GM21515 (cell line): ENCODE data around the gene NACC2.

Source experiments
- ATAC-seq: cut with Tn5 transposase; IDR thresholded peaks from one replicate; pipeline ENCODE4 v1.9.1; 2021; ENCODE audit not compliant: unreplicated experiment

The NACC2 gene

DNA sequence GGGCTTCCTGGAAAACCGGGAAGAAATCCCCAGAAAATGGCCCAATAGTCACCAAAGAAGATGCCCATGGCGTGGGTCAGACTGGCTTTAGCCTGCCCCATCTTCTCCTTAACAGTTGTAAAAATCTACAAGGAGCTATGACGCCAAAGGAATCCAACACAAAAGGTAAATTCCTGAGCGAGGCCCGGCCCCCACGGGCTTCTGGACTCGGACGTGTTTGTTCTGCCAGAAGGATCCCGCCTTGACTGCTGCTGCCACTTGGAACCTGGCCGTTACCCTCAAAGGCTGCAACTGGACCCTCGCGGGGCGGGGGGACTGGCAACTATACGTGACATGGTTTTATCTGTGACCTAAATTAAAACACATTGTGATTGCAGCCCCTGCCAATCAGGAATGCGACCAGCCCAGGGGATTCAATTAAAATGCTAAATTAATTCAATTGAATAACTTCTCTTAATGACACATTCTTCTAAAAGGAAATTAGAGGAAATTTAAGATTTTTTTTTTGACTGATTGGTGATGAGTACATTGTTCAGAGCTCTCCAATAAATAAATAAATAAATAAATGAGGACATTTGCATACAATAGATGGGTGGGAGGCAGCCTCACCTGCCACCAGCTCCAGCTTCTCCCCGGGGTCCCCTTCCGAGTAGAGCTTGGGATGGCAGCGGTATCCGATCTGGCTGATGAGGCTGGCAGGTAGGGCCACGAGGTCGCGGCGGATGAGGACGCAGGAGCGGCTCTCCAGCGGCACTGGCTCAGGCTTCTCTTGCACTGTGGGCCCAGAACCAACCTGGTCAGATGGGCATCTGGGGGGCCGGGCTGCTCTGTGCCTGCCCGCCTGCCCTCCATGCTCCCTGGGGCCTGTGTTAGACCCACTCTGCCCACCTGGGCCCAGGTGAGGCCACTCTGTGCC is 79.2 kb downstream of the NACC2 start:
- no peak for ATAC-seq

DNA sequence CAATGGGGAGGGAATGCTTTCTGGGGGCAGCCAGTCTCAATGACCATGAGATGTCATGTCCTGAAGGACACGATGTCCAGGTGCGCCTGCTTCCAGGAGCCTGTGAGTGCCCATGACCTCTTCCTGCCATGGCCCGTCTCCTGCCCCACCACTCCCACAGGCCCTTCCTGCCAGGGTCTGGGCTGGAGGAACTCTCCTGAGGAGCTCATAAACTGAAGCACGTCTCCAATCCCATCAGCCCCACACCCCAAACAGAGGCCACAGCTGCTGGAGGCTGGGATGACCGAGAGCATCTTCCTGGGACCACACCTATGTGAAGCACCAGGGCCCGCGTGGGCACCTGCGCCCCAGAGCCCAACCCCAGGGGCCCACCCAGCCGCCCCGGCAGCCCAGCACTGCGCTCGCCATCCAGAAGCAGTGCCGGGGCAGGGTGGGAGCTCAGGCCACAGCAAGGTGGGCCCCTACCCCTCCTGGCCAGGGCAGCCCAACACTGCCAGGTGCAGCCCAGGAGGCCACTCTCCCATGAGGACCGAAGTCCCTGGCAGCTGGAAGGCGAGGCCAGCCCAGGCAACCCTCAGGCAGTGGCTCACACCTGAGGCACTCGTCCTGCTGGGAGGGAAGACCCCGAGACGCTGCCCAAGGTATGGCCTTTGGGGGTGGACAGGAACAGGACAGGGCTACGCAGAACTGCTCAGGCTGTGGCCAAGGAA is 80.0 kb downstream of the NACC2 start:
- no peak for ATAC-seq

DNA sequence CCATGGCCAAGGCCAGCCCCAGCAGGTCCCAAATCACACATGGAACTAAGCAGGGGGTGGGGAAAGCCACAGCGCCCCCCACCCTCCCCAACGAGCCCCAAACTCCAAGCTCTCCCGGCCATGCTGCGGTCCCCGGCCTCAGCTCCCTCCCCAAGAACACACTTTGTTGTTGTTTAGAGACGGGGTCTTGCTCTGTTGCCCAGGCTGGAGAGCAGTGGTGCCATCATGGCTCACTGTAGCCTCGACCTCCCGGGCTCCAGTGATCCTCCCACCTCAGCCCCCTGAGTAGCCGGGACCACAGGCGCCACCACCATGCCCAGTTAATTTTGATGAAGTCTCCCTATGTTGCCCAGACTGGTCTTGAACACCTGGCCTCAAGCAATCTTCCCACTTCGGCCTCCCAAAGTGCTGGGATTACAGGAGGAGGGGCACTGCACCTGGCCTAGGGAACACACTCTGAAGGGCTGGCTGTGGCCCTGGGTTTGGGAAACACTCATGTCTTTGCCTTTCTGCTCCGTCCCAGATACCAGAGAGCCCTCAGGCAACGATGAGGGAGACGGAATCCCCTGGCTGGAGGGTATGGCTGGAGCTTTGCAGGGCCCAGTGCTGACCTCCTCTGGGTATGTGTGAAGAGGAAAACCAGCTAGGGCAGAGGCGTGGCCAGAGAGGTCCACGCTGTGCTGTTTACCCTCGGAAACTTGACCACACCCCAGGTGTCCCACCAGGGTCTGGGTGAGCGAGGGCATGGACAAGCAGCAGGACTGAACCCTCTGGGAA is 80.8 kb downstream of the NACC2 start:
- ATAC-seq = no peak

DNA sequence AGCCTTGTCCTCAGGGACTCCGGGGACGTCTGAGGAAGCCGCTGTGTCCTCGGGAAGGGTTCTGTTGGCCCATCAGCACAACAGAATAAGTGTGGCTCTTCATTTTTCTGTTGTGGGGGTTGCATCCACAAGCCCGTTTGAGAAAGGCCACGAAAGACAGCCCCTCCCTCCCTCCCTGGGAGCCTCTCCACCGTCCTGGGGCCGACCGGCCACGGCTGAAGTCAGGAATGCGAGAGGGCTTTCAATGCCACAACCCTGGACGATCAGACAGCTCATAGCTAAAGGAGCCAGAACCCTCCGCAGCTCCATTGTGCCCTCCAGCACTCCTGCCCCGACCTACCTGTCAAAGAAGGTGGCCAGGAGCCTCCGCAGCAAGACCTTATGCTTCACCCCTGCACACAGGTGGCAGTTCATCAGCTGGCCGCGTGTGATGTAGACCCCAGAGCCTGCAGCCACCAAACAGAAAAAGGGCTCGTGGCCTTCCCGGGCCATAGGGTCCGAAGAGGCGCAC is 81.5 kb downstream of the NACC2 start:
- ATAC-seq = no peak

DNA sequence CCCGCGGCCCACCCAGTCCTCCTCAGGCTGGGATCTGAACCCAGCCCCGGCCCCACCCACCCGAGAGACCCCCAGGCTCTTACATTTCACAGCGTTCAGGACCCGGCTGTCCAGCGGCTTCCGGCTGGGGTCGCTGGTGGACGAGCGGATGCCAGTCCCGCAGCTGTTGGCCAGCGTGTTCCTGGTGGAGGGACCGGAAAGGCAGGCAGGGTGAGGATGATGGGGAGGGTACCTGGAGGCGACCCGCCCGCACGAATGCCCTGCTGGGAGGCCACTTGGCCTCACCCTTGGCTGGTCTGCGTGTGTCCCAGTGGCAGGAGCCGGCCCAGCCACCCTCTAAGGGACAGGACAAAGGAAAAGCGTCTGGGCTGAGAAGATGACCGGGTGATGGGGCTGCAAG is 82.0 kb downstream of the NACC2 start:
- ATAC-seq = no peak

DNA sequence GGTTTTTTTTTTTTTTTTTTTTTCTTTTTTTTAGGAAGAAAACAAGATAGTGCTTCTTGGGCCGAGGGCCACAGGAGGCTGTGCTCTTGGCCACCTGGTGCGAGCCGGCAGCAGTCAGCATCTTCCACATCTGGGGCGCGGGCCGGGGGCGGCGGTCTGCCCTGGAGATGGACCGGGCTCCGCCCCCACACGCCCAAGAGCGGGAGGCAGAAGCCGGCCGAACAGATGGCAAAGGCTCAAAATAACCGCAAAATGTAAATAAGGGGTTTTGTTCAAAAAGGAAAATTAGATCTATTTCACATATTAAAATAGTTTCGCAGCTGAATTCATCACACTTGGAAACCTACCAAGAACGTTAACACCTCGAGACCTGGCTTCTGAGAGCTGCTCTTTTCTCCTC is 82.4 kb downstream of the NACC2 start:
- no peak for ATAC-seq

DNA sequence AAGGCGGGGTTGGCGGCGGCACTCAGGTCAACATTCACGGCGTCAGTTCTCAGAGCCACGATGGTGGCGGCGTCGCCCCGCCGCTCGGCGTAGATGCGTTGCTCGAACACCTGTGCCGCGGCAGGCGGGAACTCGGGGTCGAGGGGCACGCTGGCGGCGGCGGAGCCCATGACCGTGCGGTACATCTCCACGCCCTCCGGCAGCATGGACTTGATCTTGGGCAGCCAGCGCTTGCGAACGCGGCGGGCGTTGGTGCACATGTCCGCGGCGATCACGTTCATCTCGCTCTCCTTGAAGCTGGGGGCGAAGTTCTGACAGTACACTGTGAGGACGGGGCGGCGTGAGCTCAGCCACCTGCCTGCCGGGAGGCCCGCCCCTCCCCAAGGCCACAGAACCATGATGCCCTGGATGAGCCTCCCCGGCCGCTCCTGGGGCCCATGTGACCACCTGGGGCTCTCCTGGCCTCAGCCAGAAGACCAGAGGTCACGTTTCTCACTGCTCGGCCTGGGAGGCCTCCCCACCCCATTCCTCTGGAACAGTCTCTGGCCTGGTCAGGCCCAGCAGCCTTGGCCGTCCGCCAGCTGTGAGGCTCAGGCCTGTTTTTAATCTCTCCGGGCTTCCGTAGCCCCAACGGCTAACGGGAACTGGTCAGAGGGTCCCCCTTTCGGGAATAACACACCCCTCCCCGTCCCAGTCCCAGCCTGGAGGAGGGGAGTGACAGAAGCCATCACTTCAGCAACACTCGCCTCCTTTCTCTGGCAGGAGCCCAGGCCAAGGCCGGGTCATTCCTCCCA is 83.2 kb downstream of the NACC2 start:
- ATAC-seq = no peak

DNA sequence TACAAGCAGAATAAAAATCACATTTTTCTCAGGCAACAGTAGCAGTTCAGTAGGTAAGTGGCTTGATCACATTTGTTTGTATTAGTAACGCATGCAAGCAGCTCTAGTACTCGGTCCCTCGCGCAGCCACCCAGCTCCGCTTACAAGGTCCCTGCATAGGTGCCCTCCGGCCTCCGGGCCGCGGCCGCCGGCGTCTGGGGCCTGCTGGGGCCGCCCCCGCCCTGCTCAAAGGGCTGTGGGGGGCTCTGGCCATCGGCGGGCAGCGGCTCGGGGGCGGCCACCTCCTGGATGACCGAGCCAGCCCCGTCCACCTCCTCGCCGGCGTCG is 83.8 kb downstream of the NACC2 start:
- no peak for ATAC-seq

DNA sequence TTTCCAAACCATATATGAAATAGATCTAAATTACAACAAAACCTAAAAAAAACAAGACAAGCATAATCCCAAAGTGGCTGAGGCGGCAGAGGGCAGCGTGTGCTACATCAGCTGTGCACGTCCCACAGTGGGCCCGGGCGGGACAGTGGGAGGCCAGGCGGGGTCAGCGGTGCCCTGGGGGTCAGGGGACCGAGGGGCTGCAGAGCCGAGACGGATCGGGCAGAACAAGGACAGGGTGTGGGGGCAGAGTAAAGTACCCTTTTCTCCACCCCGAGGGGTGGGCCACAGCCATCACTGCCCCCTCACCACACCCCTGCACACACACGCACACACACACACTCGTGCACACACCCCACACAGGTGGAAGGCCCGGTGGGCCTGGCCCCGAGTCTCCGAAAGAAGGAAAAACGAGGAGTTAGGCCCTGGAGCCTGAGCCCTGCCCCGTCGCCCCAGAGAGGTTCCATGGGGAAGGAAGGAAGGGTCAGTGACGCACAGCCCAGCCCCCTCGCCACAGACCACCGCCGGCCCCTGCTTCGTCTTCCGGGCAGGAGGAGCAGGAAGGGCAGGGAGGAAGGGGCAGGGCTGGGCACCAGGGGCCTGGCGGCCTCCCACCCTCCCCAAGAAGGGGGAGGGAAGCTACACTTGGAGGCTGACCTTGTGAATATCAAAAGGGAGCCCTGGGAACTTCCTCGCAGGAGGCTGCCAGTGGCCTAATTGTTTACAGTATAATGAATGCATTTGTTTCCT is 84.3 kb downstream of the NACC2 start:
- no peak for ATAC-seq

DNA sequence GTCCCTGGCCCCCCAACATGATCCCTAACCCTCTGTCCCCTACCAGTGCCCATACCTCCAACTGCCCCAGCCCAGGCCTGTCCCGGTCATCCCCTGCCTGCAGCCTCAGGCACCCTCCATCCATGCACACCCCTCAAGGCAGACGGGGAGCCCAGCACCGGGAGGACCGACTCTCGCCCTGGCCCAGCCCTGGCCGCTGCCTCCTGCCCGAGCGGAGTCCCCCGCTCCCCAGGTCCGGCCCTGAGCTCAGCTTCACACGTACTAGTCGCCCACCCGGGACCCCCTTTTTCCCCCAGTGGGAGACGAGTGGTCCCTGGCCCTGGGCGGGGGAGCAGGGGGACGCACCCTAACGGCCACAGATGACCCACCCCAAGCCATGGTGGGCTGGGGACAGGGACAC is 84.9 kb downstream of the NACC2 start:
- ATAC-seq = no peak

DNA sequence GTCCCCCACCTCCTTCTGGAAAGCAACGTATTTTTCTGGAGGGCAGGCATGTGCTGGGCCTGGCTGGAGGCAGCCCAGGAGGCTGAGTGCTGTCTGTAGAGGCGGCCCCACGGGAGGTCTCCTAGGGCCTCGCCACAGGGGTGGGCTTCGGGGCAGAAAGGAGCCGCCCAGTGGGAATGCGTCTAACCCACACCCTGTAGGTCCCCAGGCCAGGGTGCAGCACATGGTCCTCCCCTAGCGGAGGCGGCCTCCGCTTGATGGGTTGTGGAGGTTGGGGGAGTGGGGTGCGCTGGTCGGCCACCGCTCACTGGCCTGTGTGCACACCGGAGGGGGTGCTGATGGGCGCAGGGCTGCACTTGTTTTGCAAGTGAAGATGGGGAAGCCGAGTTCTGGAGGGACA is 85.6 kb downstream of the NACC2 start:
- ATAC-seq = no peak

DNA sequence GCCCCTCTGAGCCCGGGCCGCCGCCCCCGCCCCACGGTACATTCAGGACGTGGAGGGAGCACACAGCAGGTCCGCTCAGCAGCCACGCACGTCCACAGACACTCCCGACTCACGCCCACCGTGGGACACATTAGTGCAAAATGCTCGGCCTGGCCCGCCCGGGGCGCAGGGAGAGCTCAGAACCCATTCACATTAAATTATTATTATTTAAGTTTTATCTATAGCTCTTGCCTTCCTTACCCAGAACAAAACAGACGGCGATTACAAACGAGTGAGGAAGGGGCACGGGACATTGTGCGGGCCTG is 86.4 kb downstream of the NACC2 start:
- ATAC-seq = no peak

DNA sequence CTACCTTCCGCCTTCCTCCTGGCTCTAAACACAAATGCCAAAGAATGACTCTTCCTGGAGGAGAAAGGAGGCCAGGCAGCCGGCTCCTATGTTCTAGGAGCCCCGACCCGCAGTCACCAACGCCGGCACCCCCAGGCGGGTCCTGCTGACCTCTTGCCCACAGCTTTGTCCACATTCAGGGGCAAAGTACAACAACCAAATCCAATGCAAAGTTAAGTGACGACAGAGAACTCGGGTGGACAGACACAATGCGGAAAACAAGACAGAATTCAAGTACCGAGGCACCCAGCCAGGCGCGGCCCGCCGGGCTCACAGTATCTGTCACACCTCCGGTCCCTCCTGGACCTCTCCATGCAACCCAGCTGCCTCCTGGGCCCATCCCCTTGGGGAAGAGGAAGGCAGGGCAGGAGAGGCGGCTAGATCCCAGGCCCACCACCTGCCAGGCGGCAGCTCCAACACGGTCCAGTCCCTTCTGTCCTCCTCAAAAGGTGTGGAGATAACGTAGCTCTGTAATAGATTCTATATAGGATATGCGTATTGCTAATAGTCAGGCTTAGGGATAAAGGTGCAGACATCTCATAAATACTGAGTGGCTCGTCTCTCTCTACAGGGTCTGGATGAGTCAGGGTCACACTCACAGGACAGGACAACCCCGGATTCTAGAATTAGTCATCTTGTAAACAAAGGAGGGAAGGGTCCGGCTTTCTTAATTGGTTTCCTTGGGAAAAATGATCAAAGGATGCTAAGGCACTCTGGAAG is 87.0 kb downstream of the NACC2 start:
- no peak for ATAC-seq

DNA sequence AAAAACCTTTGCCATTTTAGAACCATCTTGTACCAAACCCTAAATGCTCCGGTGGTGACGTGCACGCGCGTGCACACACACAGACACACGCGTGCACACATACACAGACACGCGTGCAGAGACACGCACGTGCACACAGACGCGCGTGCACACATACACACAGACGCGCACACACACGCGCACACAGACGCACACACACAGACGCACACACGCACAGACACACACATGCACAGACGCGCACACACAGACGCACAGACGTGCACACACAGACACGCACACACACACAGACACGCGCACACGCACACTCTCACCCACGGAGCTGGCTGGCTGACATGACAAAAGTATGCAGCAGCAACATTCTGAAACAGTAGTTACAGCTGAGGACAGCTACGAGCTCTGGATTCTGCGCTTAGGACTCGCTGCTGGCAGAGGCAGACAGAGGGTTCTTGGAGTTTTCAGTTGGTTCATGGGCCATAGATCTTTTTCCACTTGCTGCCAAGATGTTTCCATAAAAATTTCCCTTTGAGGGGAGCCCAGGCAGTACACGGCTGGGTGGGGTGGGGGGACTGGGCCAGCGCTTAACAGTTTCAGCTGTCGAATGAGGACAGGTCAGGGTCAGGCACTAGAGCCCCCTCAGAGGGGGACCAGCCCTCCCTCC is 87.7 kb downstream of the NACC2 start:
- ATAC-seq = no peak

DNA sequence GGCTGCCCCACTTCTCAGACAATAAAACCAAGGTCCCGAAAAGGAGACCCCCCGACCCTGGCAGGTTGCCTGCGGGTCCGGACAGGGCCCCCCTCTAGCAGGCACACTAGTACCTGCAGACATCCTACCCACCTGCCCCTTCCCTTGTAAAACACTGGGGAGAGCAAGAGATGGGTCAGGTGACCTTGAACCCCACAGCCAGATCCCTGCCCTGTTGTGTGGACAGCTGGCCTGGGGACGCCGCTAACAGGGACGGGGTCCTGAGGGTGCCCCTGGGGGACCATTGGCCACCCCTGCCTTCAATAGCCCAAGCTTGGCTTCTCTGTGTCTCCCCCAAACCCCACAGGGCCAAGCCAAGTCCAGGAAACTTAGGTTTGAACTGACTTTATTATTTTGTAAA is 88.9 kb downstream of the NACC2 start:
- ATAC-seq = no peak

DNA sequence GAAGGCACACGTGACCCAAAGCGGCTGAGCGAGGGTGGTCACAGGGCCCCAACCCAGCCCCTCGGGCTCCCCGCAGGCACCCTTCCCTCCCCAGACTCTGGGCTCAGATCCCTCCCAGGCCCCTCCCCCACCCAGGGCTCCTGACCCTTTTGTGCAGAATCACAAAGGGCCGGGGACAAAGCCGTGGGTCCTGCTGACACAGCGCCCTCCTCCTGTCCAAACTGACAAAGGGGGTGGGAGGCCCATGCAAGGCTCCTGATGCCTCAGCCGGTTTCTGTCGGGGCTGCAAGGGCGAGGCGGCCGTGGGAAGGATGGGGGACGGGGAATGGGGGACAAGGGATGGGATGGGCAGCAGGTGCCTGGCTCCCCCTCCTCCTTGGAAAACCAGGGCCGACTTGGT is 90.4 kb downstream of the NACC2 start:
- ATAC-seq = no peak

DNA sequence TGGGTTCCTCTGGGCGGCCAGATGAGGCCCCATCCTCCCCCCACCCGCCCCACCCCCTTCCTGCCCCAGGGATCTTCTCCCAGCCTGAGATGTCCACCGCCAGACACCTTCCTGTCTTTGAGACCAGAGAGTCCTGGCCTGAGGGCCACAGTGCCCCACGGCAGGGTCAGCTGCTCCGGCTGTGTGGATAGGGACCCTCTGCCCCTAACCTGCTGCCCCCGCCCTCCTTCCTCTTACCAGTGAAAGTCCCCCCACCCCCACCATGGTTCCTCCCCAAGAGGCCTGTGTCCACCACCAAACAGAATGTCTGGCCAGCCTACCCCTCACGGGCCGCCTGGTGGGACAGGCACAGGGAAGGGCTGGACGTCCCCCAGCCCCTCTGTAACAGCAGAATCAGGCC is 90.9 kb downstream of the NACC2 start:
- ATAC-seq = no peak

DNA sequence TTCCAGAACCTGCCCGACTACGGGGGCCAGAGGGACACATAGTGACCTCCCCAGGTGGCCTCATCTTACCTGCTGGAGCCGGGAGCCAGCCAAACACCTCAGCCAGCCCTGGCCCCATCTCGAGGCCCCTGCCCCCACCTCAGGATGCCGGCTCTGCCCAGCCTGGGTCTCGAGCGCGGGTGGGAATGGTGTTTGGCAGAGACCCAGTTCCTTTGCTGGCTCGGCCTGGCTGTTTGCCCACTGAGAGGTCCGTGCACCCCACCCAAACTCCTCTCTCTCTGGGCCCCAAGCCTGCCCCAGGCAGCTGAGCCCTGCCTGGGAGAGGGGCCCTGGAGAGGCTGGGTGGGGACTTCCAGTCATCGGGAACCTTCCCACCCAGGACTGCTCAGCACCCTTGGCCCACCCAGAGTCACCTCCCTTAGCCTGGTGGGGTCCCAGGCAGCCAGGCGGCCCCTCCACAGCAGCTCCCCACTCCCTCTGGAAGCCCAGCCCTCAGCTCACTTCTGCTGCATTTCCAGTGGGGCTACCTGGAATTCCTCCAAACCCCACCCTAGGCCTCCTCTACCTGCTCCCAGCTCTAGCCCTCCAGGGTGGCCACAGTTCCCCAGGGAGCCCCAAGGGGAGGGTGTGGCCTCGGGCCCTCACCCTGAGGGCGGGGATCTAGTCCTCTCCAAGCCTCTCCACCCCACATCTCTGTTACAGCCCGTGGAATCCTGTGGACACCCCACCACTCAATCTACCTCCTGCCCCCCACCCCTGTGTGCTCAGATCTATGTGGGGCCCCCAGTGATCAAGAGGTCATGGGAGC is 91.5 kb downstream of the NACC2 start:
- no peak for ATAC-seq
